Measurements from ENCODE around the gene ACER2.

DNA sequence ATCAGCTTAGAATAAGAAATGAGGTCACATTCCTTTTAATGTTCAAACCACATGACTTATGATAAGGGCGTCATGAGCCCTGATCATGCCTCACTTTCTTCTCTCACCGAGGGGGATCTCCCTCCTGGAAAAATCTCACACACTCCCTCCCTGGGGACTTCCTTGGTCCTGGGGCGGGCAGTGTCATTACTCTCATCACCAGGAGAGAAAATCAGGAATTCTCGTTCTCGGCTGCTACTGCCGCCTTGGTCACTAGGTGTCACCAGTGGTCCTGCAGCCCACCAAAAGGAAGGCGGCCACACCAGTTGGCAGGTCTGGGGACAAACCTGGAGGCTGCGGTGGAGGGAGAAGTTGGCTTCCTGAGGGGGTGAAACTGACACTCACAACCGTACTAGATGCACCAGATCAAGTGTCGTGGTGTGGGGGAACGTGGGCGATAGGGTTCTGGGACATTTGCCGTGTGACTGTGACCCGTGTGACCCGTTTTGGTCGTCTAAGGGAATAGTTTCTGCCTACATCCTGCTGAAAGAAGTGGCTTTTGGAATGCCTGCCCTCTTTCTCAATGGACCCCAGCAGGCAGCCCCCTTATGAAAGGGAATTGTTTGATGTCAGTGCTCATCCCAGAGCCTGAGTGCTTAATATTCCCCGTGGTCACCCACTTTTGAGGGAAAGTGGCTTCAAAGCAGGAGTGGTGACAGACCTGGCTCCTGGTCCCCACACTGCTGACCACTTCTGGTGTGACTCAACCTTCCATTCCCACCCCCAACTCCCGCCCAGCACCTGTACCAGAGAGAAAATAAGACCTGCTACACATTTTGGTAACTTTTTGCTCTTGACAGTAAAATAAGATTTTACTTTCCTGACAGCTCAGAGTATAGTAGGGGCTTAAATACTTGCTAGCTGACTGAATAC is 63.2 kb downstream of the ACER2 start:
- no peak for TF ChIP-seq POLR2A (IDR thresholded peaks at IDR 0.05; ENCODE audit: low read depth, low read length)
- no peak for TF ChIP-seq POLR2AphosphoS5 (IDR thresholded peaks at IDR 0.05; ENCODE audit: low read depth, low read length)
